Fibroblast of lung (primary cell): Measurements from ENCODE around the gene ZFHX2. TPM values are rescaled to one million over a fixed set of nuclear protein-coding genes. Genes with fewer than 3 reads are reported as not detected.
"Not testable (repeated sequence)": the region's sequence is repeated elsewhere in the genome, so short reads cannot be mapped to it uniquely, and the experiment has no call there.

Experiments
- DNase-seq, 2 donors: peaks; one replicate each; pipeline versions ENCODE4 v3.0.0 to v3.0.0-alpha.2; 2010; ENCODE audit warnings: low read depth in 2 of 2
- H2AFZ ChIP-seq: 2 replicates; pipeline ENCODE4 v1.5.1; 2012; ENCODE audit warnings: low read length, control low read depth, inconsistent platforms
- H3K27ac ChIP-seq: 2 replicates; pipeline ENCODE4 v1.5.1; 2011; ENCODE audit warnings: low read length, control low read depth; ENCODE audit not compliant: insufficient read depth
- H3K27me3 ChIP-seq: 2 replicates; pipeline ENCODE4 v1.5.1; 2011; ENCODE audit warnings: mild to moderate bottlenecking, low read length; ENCODE audit not compliant: control insufficient read depth, insufficient read depth
- H3K36me3 ChIP-seq: 2 replicates; pipeline ENCODE4 v1.5.1; 2011; ENCODE audit warnings: low read length; ENCODE audit not compliant: control insufficient read depth, insufficient read depth
- H3K4me1 ChIP-seq: 2 replicates; pipeline ENCODE4 v1.5.1; 2011; ENCODE audit warnings: low read length; ENCODE audit not compliant: control insufficient read depth, insufficient read depth; ENCODE audit errors: extremely low read depth
- H3K4me2 ChIP-seq: 2 replicates; pipeline ENCODE4 v1.5.1; 2011; ENCODE audit warnings: low read length, control low read depth; ENCODE audit not compliant: insufficient read depth; ENCODE audit errors: extremely low read depth
- H3K4me3 ChIP-seq, 4 experiments: fragments of 200-600 bp in 1 of 4; sonication (generic) in 1 of 4; replicated peaks in 1 of 4; 2 replicates each; pipeline ENCODE4 v1.5.1; 2011 to 2016; ENCODE audit warnings: low read length in 4 of 4, low read depth in 3 of 4, mild to moderate bottlenecking in 3 of 4, control low read depth in 2 of 4, inconsistent platforms in 1 of 4, mixed read lengths in 1 of 4; ENCODE audit not compliant: insufficient read depth in 1 of 4; ENCODE audit errors: control extremely low read depth in 1 of 4
- H3K79me2 ChIP-seq: 2 replicates; pipeline ENCODE4 v1.5.1; 2012; ENCODE audit warnings: mild to moderate bottlenecking, low read length, inconsistent platforms; ENCODE audit not compliant: control insufficient read depth, insufficient read depth
- H3K9ac ChIP-seq: 2 replicates; pipeline ENCODE4 v1.5.1; 2011; ENCODE audit warnings: mild to moderate bottlenecking, low read length, control low read depth; ENCODE audit not compliant: insufficient read depth
- H3K9me3 ChIP-seq: 2 replicates; pipeline ENCODE4 v1.5.1; 2012; ENCODE audit warnings: low read depth, low read length; ENCODE audit not compliant: control insufficient read depth, insufficient read depth
- H4K20me1 ChIP-seq: 2 replicates; pipeline ENCODE4 v1.5.1; 2011; ENCODE audit warnings: low read length; ENCODE audit not compliant: control insufficient read depth, insufficient read depth; ENCODE audit errors: extremely low read depth
- EZH2 ChIP-seq: IDR thresholded peaks from 2 replicates; pipeline ENCODE4 v1.5.1; 2012; ENCODE audit warnings: low read length, control low read depth, mild to moderate bottlenecking; ENCODE audit errors: missing control alignments
- polyA minus RNA-seq: library from RNA; depleted of rRNA, polyadenylated mRNA; stranded (reverse); fragments of >200 nt; gene quantifications from 2 replicates; pipeline ENCODE4 v1.2.3, GENCODE V29; 2011; ENCODE audit warnings: low replicate concordance
- polyA plus RNA-seq, 2 donors: library from polyadenylated mRNA; depleted of rRNA in 1 of 2; stranded (reverse) in 1 of 2; unstranded in 1 of 2; fragments of >200 nt; gene quantifications; 2 replicates each; pipeline ENCODE4 v1.2.1, GENCODE V29; 2011 to 2012; ENCODE audit warnings: missing spikeins in 1 of 2
- total RNA-seq: library from RNA; depleted of rRNA; stranded (reverse); fragments of >200 nt; gene quantifications from 2 replicates; pipeline ENCODE4 v1.2.1, GENCODE V29; 2014
- TF ChIP-seq, protein P1 (sequence below), 2 donors: IDR thresholded peaks in 1 of 2; conservative IDR thresholded peaks in 1 of 2; 1 replicate in 1 of 2; 2 replicates in 1 of 2; pipeline ENCODE4 v1.5.1; 2011 to 2012; ENCODE audit warnings: low read length in 2 of 2, control low read depth in 1 of 2, inconsistent platforms in 1 of 2, low read depth in 1 of 2, mild to moderate bottlenecking in 1 of 2

ZFHX2 gene
- 0.26 and 0.33 TPM in 2 replicates for total RNA-seq
- polyA plus RNA-seq: 0.11 TPM in 1 of 2 replicates, not detected in the other
- polyA plus RNA-seq (2012): 0.09 and 0.39 TPM in 2 replicates
- polyA minus RNA-seq: 0.55 and 1.3 TPM in 2 replicates

DNA sequence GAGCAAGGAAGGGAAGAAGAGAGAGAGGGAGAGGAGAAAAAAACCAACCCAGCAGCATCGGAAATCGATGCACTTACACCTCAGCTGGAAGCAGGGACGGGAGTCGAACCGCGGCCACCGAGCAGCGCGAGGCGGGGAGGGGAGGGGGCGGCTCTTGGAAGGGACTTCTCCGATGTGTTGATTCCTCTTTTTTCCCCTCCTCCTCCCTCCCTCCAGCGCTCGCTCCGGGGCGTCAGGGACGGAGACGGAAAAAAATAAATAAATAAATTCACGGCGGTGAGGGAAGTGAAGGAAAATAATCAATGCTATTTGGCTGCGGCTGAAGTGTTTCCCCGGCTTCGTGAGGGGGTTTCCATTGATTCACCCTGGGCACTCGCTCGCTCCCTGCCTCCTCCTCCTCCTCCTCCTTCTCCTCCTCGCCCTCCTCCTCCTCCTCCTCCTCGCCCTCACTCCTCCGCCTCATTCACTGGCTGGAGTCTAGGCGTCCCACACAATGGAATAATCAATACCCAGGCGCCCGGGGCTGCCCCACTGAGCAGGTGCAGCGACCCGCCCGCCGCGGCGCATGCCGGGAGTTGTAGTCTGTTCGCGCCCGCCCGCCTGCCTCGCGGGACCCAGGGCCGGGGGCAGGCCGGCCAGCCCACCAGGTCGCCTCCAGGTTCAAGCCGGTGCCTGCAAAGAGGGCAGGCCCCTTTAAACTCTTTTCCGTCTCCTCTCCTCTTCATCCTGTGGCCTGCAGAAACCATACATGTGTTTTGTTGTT is at the start of gene ZFHX2:
TSS of gene ZFHX2 (minus strand) at position 500 of the 763 bp plus-strand sequence. CDS start 16,440 bp downstream, outside the sequence.
- no peak within 1 kb of the TSS for H3K27ac ChIP-seq
- peak within 1 kb of the TSS; percentile 53 for H3K9ac ChIP-seq
- peak within 1 kb of the TSS; percentile 88 for H3K4me2 ChIP-seq
- peak within 1 kb of the TSS; percentile 61 to 74 (median 67) for H3K4me3 ChIP-seq
- no peaks in the 10 kb centered on the region for H3K36me3 ChIP-seq
- no peaks in the 10 kb centered on the region for H4K20me1 ChIP-seq
- DNase-seq: peak; percentile 40 to 58
- H3K79me2 ChIP-seq: peaks cover 3% of the 10 kb centered on the region
- H2AFZ ChIP-seq: peak within 1 kb of the TSS; percentile 81
- TF ChIP-seq EZH2: peak; percentile 31
- TF ChIP-seq, protein P1, sequence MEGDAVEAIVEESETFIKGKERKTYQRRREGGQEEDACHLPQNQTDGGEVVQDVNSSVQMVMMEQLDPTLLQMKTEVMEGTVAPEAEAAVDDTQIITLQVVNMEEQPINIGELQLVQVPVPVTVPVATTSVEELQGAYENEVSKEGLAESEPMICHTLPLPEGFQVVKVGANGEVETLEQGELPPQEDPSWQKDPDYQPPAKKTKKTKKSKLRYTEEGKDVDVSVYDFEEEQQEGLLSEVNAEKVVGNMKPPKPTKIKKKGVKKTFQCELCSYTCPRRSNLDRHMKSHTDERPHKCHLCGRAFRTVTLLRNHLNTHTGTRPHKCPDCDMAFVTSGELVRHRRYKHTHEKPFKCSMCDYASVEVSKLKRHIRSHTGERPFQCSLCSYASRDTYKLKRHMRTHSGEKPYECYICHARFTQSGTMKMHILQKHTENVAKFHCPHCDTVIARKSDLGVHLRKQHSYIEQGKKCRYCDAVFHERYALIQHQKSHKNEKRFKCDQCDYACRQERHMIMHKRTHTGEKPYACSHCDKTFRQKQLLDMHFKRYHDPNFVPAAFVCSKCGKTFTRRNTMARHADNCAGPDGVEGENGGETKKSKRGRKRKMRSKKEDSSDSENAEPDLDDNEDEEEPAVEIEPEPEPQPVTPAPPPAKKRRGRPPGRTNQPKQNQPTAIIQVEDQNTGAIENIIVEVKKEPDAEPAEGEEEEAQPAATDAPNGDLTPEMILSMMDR (conservative IDR thresholded peaks at IDR 0.05 in 1 of 2, IDR thresholded peaks at IDR 0.05 in 1 of 2; ENCODE audit: low read depth in 1 of 2, low read length in 2 of 2): no peak
- peaks cover 4% of the 10 kb centered on the region for H3K4me1 ChIP-seq
- H3K27me3 ChIP-seq: peaks cover 14% of the 10 kb centered on the region
- H3K9me3 ChIP-seq: no peaks in the 10 kb centered on the region

DNA sequence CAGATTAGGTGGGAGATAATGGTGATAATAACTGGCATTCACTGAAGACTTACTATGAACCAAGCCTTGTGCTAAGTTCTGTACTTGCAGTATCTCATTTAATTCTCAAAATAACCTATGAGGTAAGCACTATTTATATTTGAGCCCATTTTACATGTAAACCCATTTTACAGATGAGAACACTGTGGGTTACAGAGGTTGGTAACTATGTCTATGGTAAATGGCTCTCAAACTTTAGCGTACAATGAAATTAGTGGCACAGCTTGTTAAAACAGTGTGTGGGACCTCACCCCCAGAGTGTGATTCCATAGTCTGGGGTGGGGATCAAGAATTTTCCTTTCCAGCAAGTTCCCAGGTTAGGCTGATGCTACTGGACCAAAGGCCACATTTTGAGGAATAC is 49.2 kb upstream of the ZFHX2 start:
- TF ChIP-seq, protein P1 (conservative IDR thresholded peaks at IDR 0.05 in 1 of 2, IDR thresholded peaks at IDR 0.05 in 1 of 2; ENCODE audit: low read depth in 1 of 2, low read length in 2 of 2): no peak
- TF ChIP-seq EZH2: no peak
- Histone ChIP-seq H3K79me2 (no peaks in the 10 kb centered on the region), H3K4me3 (no peak overlapping the region), H4K20me1 (no peaks in the 10 kb centered on the region), H3K4me1 (no peaks in the 10 kb centered on the region), H3K4me2 (no peak overlapping the region), H3K36me3 (no peaks in the 10 kb centered on the region), H3K9ac (no peak overlapping the region), H3K27me3 (no peaks in the 10 kb centered on the region), H2AFZ (no peak overlapping the region), H3K9me3 (no peaks in the 10 kb centered on the region), H3K27ac (no peak overlapping the region)
- DNase-seq: no peak

DNA sequence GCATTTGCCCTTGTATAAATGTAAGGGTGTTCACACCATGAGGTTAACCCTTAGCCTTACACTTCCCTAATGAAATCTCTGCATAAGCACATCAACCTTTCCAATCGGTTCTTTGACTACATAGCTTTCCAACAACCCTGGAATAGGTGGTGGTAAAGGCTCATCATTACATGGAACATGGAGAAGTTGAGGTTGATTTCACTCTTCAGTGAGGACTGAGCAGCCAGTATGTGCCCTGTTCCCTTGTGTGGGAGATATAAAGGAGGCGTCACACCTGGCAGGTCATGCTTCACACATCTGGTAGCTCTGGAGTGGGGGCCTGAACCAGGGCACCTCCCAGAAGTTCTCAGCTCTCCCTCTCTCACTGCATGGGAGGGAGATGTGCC is 48.8 kb upstream of the ZFHX2 start:
- Histone ChIP-seq H3K79me2 (no peaks in the 10 kb centered on the region), H3K4me1 (no peaks in the 10 kb centered on the region), H3K9me3 (no peaks in the 10 kb centered on the region), H2AFZ (no peak overlapping the region), H3K9ac (no peak overlapping the region), H4K20me1 (no peaks in the 10 kb centered on the region), H3K27me3 (no peaks in the 10 kb centered on the region), H3K27ac (no peak overlapping the region), H3K36me3 (no peaks in the 10 kb centered on the region), H3K4me2 (no peak overlapping the region), H3K4me3 (no peak overlapping the region)
- no peak for DNase-seq
- TF ChIP-seq, protein P1 (conservative IDR thresholded peaks at IDR 0.05 in 1 of 2, IDR thresholded peaks at IDR 0.05 in 1 of 2; ENCODE audit: low read depth in 1 of 2, low read length in 2 of 2): no peak
- TF ChIP-seq EZH2: no peak

DNA sequence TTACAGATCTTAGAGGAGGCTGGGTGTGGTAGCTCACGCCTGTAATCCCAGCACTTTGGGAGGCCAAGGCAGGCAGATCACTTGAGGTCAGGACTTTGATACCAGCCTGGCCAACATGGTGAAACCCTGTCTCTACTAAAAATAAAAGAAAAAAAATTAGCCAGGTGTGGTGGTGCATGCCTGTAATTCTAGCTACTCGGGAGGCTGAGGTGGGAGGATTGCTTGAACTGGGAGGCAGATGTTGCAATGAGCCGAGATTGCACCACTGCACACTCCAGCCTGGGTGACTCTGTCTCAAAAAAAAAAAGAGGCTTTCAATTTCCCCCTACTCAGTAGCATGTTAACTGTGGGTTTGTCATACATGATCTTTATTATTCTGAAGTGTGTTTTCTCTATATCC is 42.6 kb upstream of the ZFHX2 start:
- H3K27me3 ChIP-seq, H3K36me3 ChIP-seq, H3K9me3 ChIP-seq, H4K20me1 ChIP-seq, H3K4me2 ChIP-seq, H3K79me2 ChIP-seq, H2AFZ ChIP-seq, H3K4me1 ChIP-seq, H3K27ac ChIP-seq, DNase-seq, H3K9ac ChIP-seq, H3K4me3 ChIP-seq: not testable (repeated sequence)
